Smooth muscle cell (in vitro differentiated cells): ENCODE results near the gene KCNE4. TPM values are rescaled to one million over a fixed set of nuclear protein-coding genes. Genes with fewer than 3 reads are reported as not detected.
A peak's percentile ranks its signal among the peaks of the same experiment; 100 is the strongest.

Experiments used
- DNase-seq: peaks from one replicate; lab custom pipeline; 2025; ENCODE audit not compliant: unreplicated experiment; lab: John Stamatoyannopoulos, UW
- H2AFZ ChIP-seq: fragments of 200-600 bp; sonication (generic); 2 replicates; pipeline ENCODE4 v1.6.0; 2016; ENCODE audit warnings: antibody characterized with exemption, low read depth, mild to moderate bottlenecking
- H3F3A ChIP-seq: fragments of 200-600 bp; sonication (generic); 2 replicates; pipeline ENCODE4 v1.6.0; 2017; ENCODE audit warnings: antibody characterized with exemption, low read depth
- H3K27ac ChIP-seq: fragments of 200-600 bp; sonication (generic); 2 replicates; pipeline ENCODE4 v1.5.1; 2016; ENCODE audit warnings: low read depth, mild to moderate bottlenecking
- H3K27me3 ChIP-seq: fragments of 200-600 bp; sonication (generic); 2 replicates; pipeline ENCODE4 v1.6.1; 2016; ENCODE audit warnings: low read depth, mild to moderate bottlenecking
- H3K36me3 ChIP-seq: fragments of 200-600 bp; sonication (generic); 2 replicates; pipeline ENCODE4 v1.5.1; 2016; ENCODE audit warnings: low read depth
- H3K4me1 ChIP-seq: fragments of 200-600 bp; sonication (generic); 2 replicates; pipeline ENCODE4 v1.5.1; 2016; ENCODE audit warnings: low read depth
- H3K4me2 ChIP-seq: fragments of 200-600 bp; sonication (generic); 2 replicates; pipeline ENCODE4 v1.6.0; 2016; ENCODE audit warnings: mild to moderate bottlenecking
- H3K4me3 ChIP-seq: fragments of 200-600 bp; sonication (generic); 2 replicates; pipeline ENCODE4 v1.5.1; 2016; ENCODE audit warnings: mild to moderate bottlenecking
- H3K79me2 ChIP-seq: fragments of 200-600 bp; sonication (generic); 2 replicates; pipeline ENCODE4 v1.6.0; 2016; ENCODE audit warnings: low read depth, mild to moderate bottlenecking
- H3K9ac ChIP-seq: fragments of 200-600 bp; sonication (generic); 2 replicates; pipeline ENCODE4 v1.6.0; 2016; ENCODE audit warnings: low read depth
- H3K9me3 ChIP-seq: fragments of 200-600 bp; sonication (generic); replicated peaks from 2 replicates; pipeline ENCODE4 v1.5.1; 2016; ENCODE audit warnings: low read depth
- H4K20me1 ChIP-seq: fragments of 200-600 bp; sonication (generic); 2 replicates; pipeline ENCODE4 v1.6.0; 2016; ENCODE audit warnings: low read depth
- CTCF ChIP-seq: fragments of 200-600 bp; sonication (generic); IDR thresholded peaks from 2 replicates; pipeline ENCODE4 v1.5.1; 2017; ENCODE audit warnings: borderline replicate concordance, mild to moderate bottlenecking, antibody characterized with exemption; ENCODE audit not compliant: insufficient read depth, poor library complexity, severe bottlenecking
- WGBS: methylation state at CpG from one replicate; pipeline ENCODE4 v1.1.7; 2016; ENCODE audit warnings: low lambda C conversion rate; 5-methylcytosine and 5-hydroxymethylcytosine counted together
- polyA plus RNA-seq: library from polyadenylated mRNA; unstranded; fragments of >200 nt; fragmentation: Nextera tagmentation; extraction: Ambion mirVana; gene quantifications from 2 replicates; pipeline ENCODE4 v1.2.1, GENCODE V29; 2016
- total RNA-seq: library from RNA; depleted of rRNA; stranded (reverse); fragments of >200 nt; gene quantifications from 2 replicates; pipeline ENCODE4 v1.2.3, GENCODE V29; 2014

The KCNE4 gene
- total and polyA plus RNA-seq, 2 experiments from 2014 or later: 36.7 to 67.5 TPM

DNA sequence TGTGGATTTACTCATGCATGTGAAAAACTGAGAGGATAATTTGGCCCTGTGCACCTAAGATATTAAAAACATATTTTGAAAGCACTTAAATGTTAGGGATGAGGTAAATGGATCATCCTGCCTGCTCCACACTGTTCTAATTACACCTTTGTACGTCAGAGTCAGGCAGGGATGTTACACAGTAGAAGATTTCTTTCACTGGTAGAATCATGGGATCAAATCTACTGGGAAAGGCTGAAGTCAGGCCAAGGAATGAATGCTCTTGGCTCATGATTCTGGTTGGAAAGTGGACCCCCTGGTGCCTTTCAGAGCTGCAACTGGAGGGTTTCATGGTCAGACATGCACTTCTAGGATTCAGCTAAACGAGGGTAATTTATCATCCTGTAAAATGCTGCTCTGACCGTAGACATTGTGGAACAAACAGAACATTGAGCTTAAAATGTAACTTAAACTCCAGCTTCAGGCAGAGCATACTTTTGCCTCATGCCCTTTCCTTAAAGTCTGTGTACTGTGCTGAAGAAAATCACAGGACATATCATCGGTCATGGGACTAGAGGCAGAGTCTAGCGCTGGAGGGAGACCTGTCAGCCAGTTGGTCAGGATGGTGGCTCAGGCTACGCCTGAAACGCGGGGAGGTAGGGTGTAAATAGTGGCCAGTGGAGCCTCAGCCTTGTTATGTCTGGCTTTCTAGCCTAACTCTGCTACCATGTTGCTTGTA, 4.9 kb downstream of the KCNE4 start:
- no peak for DNase-seq

GRCh38 chr2:223057569-223057968, 5.6 kb downstream of the KCNE4 start:
- Histone ChIP-seq H3K9ac (no peak overlapping the region), H3K27me3 (no peaks in the 10 kb centered on the region), H2AFZ (no peak overlapping the region), H3K27ac (peak overlapping the region; percentile 91), H3K4me1 (peaks cover 11% of the 10 kb centered on the region), H3K4me2 (no peak overlapping the region), H3K4me3 (no peak overlapping the region), H3K36me3 (no peaks in the 10 kb centered on the region), H3F3A (peaks cover 33% of the 10 kb centered on the region), H4K20me1 (no peaks in the 10 kb centered on the region), H3K79me2 (peaks cover 16% of the 10 kb centered on the region), H3K9me3 (no peaks in the 10 kb centered on the region)
- DNase-seq: no peak
- 89% methylated on average over 4 of the region's 4 CpGs for WGBS
- TF ChIP-seq CTCF: no peak

More for the DNA sequence above, 4.9 kb downstream of the KCNE4 start:
- peaks cover 27% of the 10 kb centered on the region for H3F3A ChIP-seq
- H4K20me1 ChIP-seq: no peaks in the 10 kb centered on the region
- H3K36me3 ChIP-seq: no peaks in the 10 kb centered on the region
- H3K4me2 ChIP-seq: peak overlapping the region; percentile 21
- peak overlapping the region; percentile 91 for H3K27ac ChIP-seq
- 76% methylated on average over 8 of the region's 8 CpGs for WGBS
- H3K9me3 ChIP-seq: no peaks in the 10 kb centered on the region
- no peak for TF ChIP-seq CTCF
- H3K79me2 ChIP-seq: peaks cover 23% of the 10 kb centered on the region
- H3K4me1 ChIP-seq: peaks cover 7% of the 10 kb centered on the region
- no peak overlapping the region for H2AFZ ChIP-seq
- no peak overlapping the region for H3K9ac ChIP-seq
- H3K4me3 ChIP-seq: no peak overlapping the region
- H3K27me3 ChIP-seq: no peaks in the 10 kb centered on the region

DNA sequence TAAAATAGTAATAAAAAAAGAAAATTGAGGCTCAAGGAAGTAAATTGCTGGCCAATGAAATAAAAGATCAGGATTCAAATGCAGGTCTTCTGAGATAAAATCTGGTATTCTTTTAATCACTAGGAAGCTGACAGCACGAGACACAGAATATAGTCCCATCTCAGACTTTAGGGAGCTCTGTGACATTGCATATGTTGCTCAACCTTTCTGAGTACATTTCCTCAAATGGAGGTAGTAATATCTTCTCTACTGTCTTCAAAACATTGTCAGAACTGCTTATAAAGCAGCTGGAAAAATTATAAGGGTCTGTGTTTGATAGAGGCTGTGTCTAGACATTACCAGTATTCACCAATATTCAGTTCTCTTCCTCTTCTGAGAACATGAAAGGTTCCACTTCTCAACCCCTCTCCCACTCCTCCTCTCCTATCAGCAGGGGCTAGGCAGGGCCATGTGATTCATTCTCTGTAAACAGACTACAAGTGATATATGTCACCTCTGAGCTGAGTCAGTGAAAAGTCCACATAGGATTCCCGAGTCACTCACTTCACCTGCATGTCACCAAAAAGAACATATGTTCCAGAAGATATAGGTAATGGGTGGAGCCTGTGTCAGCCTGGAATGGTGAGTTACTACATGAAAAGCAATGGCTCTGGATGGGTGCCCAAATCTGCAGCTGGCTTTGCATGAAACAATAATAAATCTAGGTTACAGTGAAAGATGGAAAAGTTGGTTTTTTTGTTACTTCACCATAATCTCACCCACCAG, 7.1 kb downstream of the KCNE4 start:
- Histone ChIP-seq H3K27ac (peak overlapping the region; percentile 43), H4K20me1 (no peaks in the 10 kb centered on the region), H3K36me3 (no peaks in the 10 kb centered on the region), H3K4me3 (no peak overlapping the region), H3K4me2 (no peak overlapping the region), H2AFZ (no peak overlapping the region), H3K9me3 (no peaks in the 10 kb centered on the region), H3K27me3 (no peaks in the 10 kb centered on the region), H3F3A (peaks cover 40% of the 10 kb centered on the region), H3K79me2 (peaks cover under 1% of the 10 kb centered on the region), H3K4me1 (peaks cover 18% of the 10 kb centered on the region), H3K9ac (no peak overlapping the region)
- DNase-seq: no peak
- no peak for TF ChIP-seq CTCF
- 56% methylated on average over 2 of the region's 2 CpGs for WGBS
